SK-N-SH treated with all-trans-retinoic acid at 6 μM for 48 hours (cell line): ENCODE data around the gene JOSD2.

Source experiments
- BACH2 ChIP-seq: fragments of 250-450 bp; sonication (Bioruptor Pico); IDR thresholded peaks from 2 replicates; pipeline ENCODE4 v1.9.0; 2021; ENCODE audit warnings: mild to moderate bottlenecking, borderline replicate concordance
- GLIS3 ChIP-seq: fragments of 250-450 bp; sonication (Bioruptor Pico); IDR thresholded peaks from 2 replicates; pipeline ENCODE4 v1.5.0; 2020; ENCODE audit warnings: mild to moderate bottlenecking, moderate library complexity
- ISL1 ChIP-seq: fragments of 250-450 bp; sonication (Bioruptor Pico); IDR thresholded peaks from 2 replicates; pipeline ENCODE4 v2.1.2; 2022; ENCODE audit warnings: mild to moderate bottlenecking, moderate library complexity
- RARB ChIP-seq: fragments of 250-450 bp; sonication (Bioruptor Pico); IDR thresholded peaks from 2 replicates; pipeline ENCODE4 v1.8.0; 2021; ENCODE audit warnings: mild to moderate bottlenecking, moderate library complexity
- TCF4 ChIP-seq: fragments of 250-450 bp; sonication (Bioruptor Pico); IDR thresholded peaks from 2 replicates; pipeline ENCODE4 v1.8.0; 2021; ENCODE audit warnings: mild to moderate bottlenecking, moderate library complexity, borderline replicate concordance
- ZFP30 ChIP-seq: fragments of 450-650 bp; formaldehyde crosslinking; IDR thresholded peaks from 2 replicates; pipeline ENCODE4 v1.5.0; 2022; ENCODE audit warnings: mild to moderate bottlenecking, moderate library complexity
- ZNF70 ChIP-seq: fragments of 450-650 bp; formaldehyde crosslinking; IDR thresholded peaks from 2 replicates; pipeline ENCODE4 v1.5.0; 2020; ENCODE audit warnings: mild to moderate bottlenecking, moderate library complexity
- TF ChIP-seq, protein P1 (sequence below): fragments of 250-450 bp; sonication (Bioruptor Pico); IDR thresholded peaks from 2 replicates; pipeline ENCODE4 v1.8.0; 2020; ENCODE audit warnings: mild to moderate bottlenecking, moderate library complexity, borderline replicate concordance

DNA sequence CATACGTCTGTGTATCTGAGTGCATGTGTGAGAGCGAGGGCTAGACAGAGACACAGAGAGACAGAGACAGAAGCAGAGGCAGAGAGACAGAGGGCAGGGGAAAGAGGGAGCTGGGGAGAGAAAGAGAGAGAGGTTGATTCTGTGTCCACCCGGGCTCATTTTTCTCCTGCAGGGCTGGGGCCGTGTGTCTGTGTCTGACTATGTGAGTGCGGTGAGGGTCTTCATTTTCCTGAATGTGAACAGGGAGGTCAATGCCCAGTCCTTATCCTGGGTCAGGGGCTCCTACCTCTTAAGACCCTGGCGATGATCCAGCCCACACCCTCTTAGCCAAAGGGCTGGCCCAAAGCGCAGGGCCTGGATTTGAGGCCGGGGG is 39.6 kb upstream of the JOSD2 start:
- TF ChIP-seq ZFP30 (CRISPR knock-in tag) (no peak), BACH2 (CRISPR knock-in tag) (no peak), GLIS3 (CRISPR knock-in tag) (no peak), ZNF70 (CRISPR knock-in tag) (no peak), ISL1 (CRISPR knock-in tag) (no peak), RARB (CRISPR knock-in tag) (no peak), TCF4 (CRISPR knock-in tag) (no peak)
- TF ChIP-seq, protein P1, sequence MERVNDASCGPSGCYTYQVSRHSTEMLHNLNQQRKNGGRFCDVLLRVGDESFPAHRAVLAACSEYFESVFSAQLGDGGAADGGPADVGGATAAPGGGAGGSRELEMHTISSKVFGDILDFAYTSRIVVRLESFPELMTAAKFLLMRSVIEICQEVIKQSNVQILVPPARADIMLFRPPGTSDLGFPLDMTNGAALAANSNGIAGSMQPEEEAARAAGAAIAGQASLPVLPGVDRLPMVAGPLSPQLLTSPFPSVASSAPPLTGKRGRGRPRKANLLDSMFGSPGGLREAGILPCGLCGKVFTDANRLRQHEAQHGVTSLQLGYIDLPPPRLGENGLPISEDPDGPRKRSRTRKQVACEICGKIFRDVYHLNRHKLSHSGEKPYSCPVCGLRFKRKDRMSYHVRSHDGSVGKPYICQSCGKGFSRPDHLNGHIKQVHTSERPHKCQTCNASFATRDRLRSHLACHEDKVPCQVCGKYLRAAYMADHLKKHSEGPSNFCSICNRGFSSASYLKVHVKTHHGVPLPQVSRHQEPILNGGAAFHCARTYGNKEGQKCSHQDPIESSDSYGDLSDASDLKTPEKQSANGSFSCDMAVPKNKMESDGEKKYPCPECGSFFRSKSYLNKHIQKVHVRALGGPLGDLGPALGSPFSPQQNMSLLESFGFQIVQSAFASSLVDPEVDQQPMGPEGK (CRISPR knock-in tag) = no peak
